GM21576 (cell line): ENCODE results near the gene TAGLN3.

Source experiments
- ATAC-seq: cut with Tn5 transposase; IDR thresholded peaks from one replicate; pipeline ENCODE4 v1.9.1; 2021; ENCODE audit warnings: mild to moderate bottlenecking, moderate library complexity; ENCODE audit not compliant: unreplicated experiment

Gene TAGLN3

DNA sequence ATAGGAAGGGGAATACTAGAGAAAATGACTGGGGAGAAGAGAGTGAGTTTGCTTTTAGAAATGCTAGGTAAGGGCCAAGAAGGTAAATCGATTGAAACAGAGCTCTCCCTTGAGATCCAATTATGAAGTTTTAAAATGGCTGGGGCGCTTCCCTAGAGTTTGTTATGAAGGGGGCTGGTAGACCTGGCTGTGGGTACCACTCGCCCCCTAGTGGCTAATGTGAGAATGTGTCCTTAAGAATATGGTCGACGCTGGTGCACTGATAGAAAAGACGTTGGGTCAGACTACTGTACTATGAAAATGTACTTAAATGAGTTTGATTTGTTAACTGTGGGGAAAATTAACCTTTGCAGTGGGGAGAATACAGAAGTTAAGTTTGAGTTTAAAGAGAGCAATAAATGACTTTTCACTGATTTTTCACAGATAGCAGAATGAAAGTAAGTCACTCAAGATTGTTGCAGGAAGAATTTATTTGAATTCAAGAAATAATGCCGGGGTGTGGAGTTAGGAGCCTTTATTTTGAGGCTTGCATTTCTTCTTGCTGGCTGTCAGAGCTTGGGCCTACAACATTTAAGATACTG is 45.0 kb downstream of the TAGLN3 start:
- peak; percentile 87 for ATAC-seq

DNA sequence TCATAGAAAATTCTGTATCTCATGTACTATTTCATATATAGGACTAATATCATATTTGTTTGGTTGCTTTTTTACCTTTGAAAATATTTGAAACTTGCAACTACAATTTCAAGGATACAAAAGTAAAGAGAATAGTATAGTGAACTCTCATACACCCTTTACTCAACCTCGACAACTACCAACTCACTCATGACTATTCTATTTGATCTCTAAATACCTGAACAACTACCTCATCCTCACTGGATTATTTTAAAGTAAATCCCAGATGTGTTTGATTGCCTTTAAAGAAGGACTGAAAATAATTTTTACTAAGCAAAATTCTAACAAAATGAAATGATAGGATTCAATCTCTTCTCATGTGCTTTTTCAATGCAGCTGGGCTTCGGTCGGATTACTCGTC is 47.9 kb downstream of the TAGLN3 start:
- no peak for ATAC-seq

DNA sequence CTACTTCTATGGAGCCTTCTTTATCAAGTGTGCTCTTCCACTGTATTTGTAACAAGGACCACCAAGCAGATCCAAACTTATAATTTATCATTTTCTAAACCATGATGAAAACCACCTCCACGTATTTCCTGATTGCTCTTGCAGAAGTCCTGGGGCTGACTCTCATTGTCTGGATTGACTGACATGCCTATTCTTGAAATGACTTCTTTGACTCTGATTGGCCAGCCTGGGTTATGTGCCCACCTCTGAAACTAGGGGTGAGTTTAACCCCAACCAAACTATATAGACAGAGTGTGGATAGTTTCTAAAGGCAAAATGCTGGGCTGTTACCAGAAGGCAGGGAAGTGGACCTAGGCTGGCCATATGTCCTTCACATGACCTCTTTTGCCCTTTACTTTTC is 48.5 kb downstream of the TAGLN3 start:
- ATAC-seq, result no peak

DNA sequence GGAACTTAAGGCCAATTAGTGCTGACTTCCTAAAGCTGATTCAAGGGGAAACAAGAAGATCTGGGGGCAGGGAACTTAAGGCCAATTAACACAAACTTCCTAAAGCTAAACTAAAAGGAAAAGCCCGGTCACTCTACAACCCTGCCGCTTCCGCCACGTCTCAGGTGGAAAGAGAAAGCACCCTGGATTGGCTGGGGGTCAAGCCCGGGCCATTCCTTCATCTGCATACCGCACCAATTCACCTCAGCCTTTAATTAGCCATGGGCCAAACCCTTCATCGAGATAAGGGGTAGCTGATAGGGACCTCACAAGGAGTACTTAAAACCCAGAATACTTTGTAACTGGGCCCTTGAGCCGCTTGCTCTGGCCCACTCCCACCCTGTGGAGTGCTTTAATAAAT is 50.2 kb downstream of the TAGLN3 start:
- ATAC-seq, result no peak

- ATAC-seq, result no peak
Observed at GRCh38 chr3:112053229-112053628, 54.5 kb downstream of the TAGLN3 start.

DNA sequence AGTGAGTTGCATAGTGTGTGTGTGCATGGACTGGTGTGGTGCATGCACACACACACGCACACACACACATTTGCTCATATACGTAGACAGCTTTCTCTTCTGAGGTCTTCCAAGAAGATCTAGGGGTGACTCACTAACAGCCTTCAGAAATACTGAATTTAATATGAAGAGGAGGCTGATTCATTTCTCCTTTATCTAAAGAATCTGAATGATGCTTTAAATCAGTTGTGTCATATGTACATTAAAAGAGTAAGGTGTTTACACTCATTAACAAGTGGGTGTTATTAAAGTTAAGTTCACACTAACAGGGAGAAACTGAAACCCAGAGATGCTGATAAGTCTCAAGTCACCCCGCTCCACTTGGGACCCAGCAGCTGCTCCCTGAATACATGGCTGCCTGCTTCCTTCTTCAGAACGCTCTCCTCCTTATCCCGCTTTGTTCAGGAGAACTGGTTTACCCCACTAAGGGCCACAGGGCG is 57.8 kb downstream of the TAGLN3 start:
- ATAC-seq, result no peak

- ATAC-seq, result no peak
Observed at GRCh38 chr3:112059497-112059896, 60.8 kb downstream of the TAGLN3 start.

DNA sequence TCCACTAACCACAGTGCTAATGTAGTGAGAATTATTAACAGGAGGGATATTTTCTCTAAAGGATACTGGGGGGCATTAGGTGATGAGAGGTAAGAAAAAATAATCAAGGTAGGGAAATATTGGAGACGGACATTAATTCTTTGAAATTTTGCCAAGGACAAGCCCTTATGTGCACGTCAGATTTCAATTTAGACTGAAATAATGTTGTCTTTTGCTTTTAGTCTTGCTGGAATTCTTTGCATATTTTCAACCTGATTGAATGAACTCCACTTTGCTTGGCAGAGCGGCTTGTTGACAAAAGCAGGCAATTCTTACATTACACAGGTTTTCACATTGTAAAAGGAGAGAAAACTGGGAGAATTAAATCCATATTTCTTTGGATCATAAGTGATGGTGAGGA is 62.4 kb downstream of the TAGLN3 start:
- no peak for ATAC-seq
